Activated naive CD8-positive, alpha-beta T cell treated with anti-CD3 and anti-CD28 coated beads, Interleukin-2, amount 50 U/mL, for 24 hours (primary cell): ENCODE results near the gene GIPC2.
"Not testable (repeated sequence)": the region's sequence is repeated elsewhere in the genome, so short reads cannot be mapped to it uniquely, and the experiment has no call there.

ENCODE experiments used
- ATAC-seq: fragments of 150-1000 bp; cut with Tn5 transposase; one replicate; pipeline ENCODE4 v1.10.0; 2021
- DNase-seq: peaks from one replicate; pipeline ENCODE4 v3.0.0; 2021
- H3K27ac Mint-ChIP-seq: one replicate; pipeline ENCODE4 v1.8.0; 2021; ENCODE audit warnings: mild to moderate bottlenecking, mixed read lengths
- H3K27me3 Mint-ChIP-seq: one replicate; pipeline ENCODE4 v1.8.0; 2021; ENCODE audit warnings: mixed read lengths
- H3K36me3 Mint-ChIP-seq: one replicate; pipeline ENCODE4 v1.8.0; 2021; ENCODE audit warnings: low read depth, mixed read lengths
- H3K4me1 Mint-ChIP-seq: one replicate; pipeline ENCODE4 v1.8.0; 2021; ENCODE audit warnings: mixed read lengths
- H3K4me3 Mint-ChIP-seq: one replicate; pipeline ENCODE4 v1.8.0; 2021; ENCODE audit warnings: mild to moderate bottlenecking, moderate library complexity, mixed read lengths
- H3K9me3 Mint-ChIP-seq: one replicate; pipeline ENCODE4 v1.8.0; 2021; ENCODE audit warnings: mixed read lengths

Gene GIPC2

GRCh38 chr1:78015148-78015547, 30.6 kb upstream of the GIPC2 start:
- peaks cover 2% of the 10 kb centered on the region for H3K4me1 Mint-ChIP-seq
- H3K27ac Mint-ChIP-seq: no peak overlapping the region
- no peak overlapping the region for H3K4me3 Mint-ChIP-seq
- ATAC-seq: no peak
- no peaks in the 10 kb centered on the region for H3K9me3 Mint-ChIP-seq
- DNase-seq: no peak
- H3K27me3 Mint-ChIP-seq: no peaks in the 10 kb centered on the region
- peaks cover 23% of the 10 kb centered on the region for H3K36me3 Mint-ChIP-seq

GRCh38 chr1:78019024-78019423, 26.7 kb upstream of the GIPC2 start:
- Mint-ChIP-seq H3K4me3 (no peak overlapping the region), H3K4me1 (no peaks in the 10 kb centered on the region)

GRCh38 chr1:78021134-78021533, 24.6 kb upstream of the GIPC2 start:
- not testable (repeated sequence) for ATAC-seq, DNase-seq, H3K9me3 Mint-ChIP-seq, H3K27me3 Mint-ChIP-seq, H3K4me3 Mint-ChIP-seq, H3K4me1 Mint-ChIP-seq, H3K36me3 Mint-ChIP-seq, H3K27ac Mint-ChIP-seq

More at GRCh38 chr1:78019024-78019423, 26.7 kb upstream of the GIPC2 start:
- ATAC-seq (no peak), DNase-seq (no peak)
- H3K27ac Mint-ChIP-seq: no peak overlapping the region
- H3K36me3 Mint-ChIP-seq: peaks cover 16% of the 10 kb centered on the region
- peaks cover 5% of the 10 kb centered on the region for H3K9me3 Mint-ChIP-seq
- H3K27me3 Mint-ChIP-seq: no peaks in the 10 kb centered on the region

GRCh38 chr1:78029793-78030192, 16.0 kb upstream of the GIPC2 start:
- Mint-ChIP-seq H3K9me3 (no peaks in the 10 kb centered on the region), H3K4me1 (no peaks in the 10 kb centered on the region), H3K4me3 (no peak overlapping the region), H3K27ac (no peak overlapping the region), H3K27me3 (peaks cover 2% of the 10 kb centered on the region), H3K36me3 (no peaks in the 10 kb centered on the region)
- DNase-seq: no peak
- ATAC-seq: no peak

GRCh38 chr1:78032996-78033796, 12.6 kb upstream of the GIPC2 start:
- no peak for DNase-seq

GRCh38 chr1:78033797-78034172, 12.0 kb upstream of the GIPC2 start:
- Mint-ChIP-seq H3K9me3 (no peaks in the 10 kb centered on the region), H3K4me3 (no peak overlapping the region), H3K36me3 (no peaks in the 10 kb centered on the region), H3K27ac (no peak overlapping the region), H3K27me3 (peaks cover 4% of the 10 kb centered on the region), H3K4me1 (no peaks in the 10 kb centered on the region)
- DNase-seq (no peak), ATAC-seq (no peak)

More at GRCh38 chr1:78032996-78033796, 12.6 kb upstream of the GIPC2 start:
- Mint-ChIP-seq H3K27ac (no peak overlapping the region), H3K4me3 (no peak overlapping the region), H3K4me1 (no peaks in the 10 kb centered on the region), H3K36me3 (no peaks in the 10 kb centered on the region), H3K9me3 (no peaks in the 10 kb centered on the region), H3K27me3 (peaks cover 4% of the 10 kb centered on the region)
- ATAC-seq: no peak

- DNase-seq (no peak), ATAC-seq (no peak)
- H3K36me3 Mint-ChIP-seq: no peaks in the 10 kb centered on the region
- peaks cover 4% of the 10 kb centered on the region for H3K27me3 Mint-ChIP-seq
- no peaks in the 10 kb centered on the region for H3K9me3 Mint-ChIP-seq
- H3K27ac Mint-ChIP-seq: no peak overlapping the region
- no peak overlapping the region for H3K4me3 Mint-ChIP-seq
- H3K4me1 Mint-ChIP-seq: peaks cover 2% of the 10 kb centered on the region
These were observed 10.6 kb upstream of the GIPC2 start for GRCh38 chr1:78035121-78035520.

GRCh38 chr1:78036450-78036849, 9.3 kb upstream of the GIPC2 start:
- ATAC-seq (no peak), DNase-seq (no peak)
- peaks cover 14% of the 10 kb centered on the region for H3K4me1 Mint-ChIP-seq
- H3K9me3 Mint-ChIP-seq: peaks cover 3% of the 10 kb centered on the region
- H3K36me3 Mint-ChIP-seq: no peaks in the 10 kb centered on the region
- H3K27ac Mint-ChIP-seq: no peak overlapping the region
- no peak overlapping the region for H3K4me3 Mint-ChIP-seq
- peaks cover 4% of the 10 kb centered on the region for H3K27me3 Mint-ChIP-seq

GRCh38 chr1:78038071-78038470, 7.7 kb upstream of the GIPC2 start:
- Mint-ChIP-seq H3K4me1 (peaks cover 14% of the 10 kb centered on the region), H3K27ac (no peak overlapping the region), H3K27me3 (peaks cover 4% of the 10 kb centered on the region), H3K4me3 (no peak overlapping the region), H3K36me3 (no peaks in the 10 kb centered on the region), H3K9me3 (peaks cover 3% of the 10 kb centered on the region)
- no peak for ATAC-seq
- DNase-seq: no peak

- no peak overlapping the region for H3K27ac Mint-ChIP-seq
- no peaks in the 10 kb centered on the region for H3K36me3 Mint-ChIP-seq
These were observed 7.3 kb upstream of the GIPC2 start for GRCh38 chr1:78038491-78038939.

GRCh38 chr1:78040484-78041089, 5.2 kb upstream of the GIPC2 start:
- H3K27ac Mint-ChIP-seq: peak overlapping the region; percentile 13
- no peak for DNase-seq
- peaks cover 3% of the 10 kb centered on the region for H3K9me3 Mint-ChIP-seq
- peak; percentile 72 for ATAC-seq
- H3K27me3 Mint-ChIP-seq: peaks cover 22% of the 10 kb centered on the region
- H3K36me3 Mint-ChIP-seq: no peaks in the 10 kb centered on the region
- peaks cover 25% of the 10 kb centered on the region for H3K4me1 Mint-ChIP-seq
- peak overlapping the region; percentile 28 for H3K4me3 Mint-ChIP-seq

More at GRCh38 chr1:78038491-78038939, 7.3 kb upstream of the GIPC2 start:
- no peak for DNase-seq
- Mint-ChIP-seq H3K4me3 (no peak overlapping the region), H3K9me3 (peaks cover 3% of the 10 kb centered on the region), H3K27me3 (peaks cover 7% of the 10 kb centered on the region), H3K4me1 (peaks cover 14% of the 10 kb centered on the region)
- no peak for ATAC-seq

GRCh38 chr1:78043436-78043835, 2.3 kb upstream of the GIPC2 start:
- no peak for DNase-seq
- H3K9me3 Mint-ChIP-seq: peaks cover 3% of the 10 kb centered on the region
- peaks cover 35% of the 10 kb centered on the region for H3K27me3 Mint-ChIP-seq
- H3K4me1 Mint-ChIP-seq: peaks cover 48% of the 10 kb centered on the region
- no peak for ATAC-seq
- H3K36me3 Mint-ChIP-seq: no peaks in the 10 kb centered on the region
- no peak overlapping the region for H3K27ac Mint-ChIP-seq
- no peak overlapping the region for H3K4me3 Mint-ChIP-seq

GRCh38 chr1:78044796-78045562, 787 bp upstream of the GIPC2 start:
- peak overlapping the region; percentile 63 for H3K27ac Mint-ChIP-seq

GRCh38 chr1:78045563-78045925, 222 bp upstream of the GIPC2 start:
- H3K36me3 Mint-ChIP-seq: no peaks in the 10 kb centered on the region
- peaks cover under 1% of the 10 kb centered on the region for H3K9me3 Mint-ChIP-seq
- H3K4me3 Mint-ChIP-seq: peak overlapping the region; percentile 66
- H3K4me1 Mint-ChIP-seq: peaks cover 52% of the 10 kb centered on the region
- DNase-seq (no peak), ATAC-seq (no peak)
- H3K27ac Mint-ChIP-seq: peak overlapping the region; percentile 63
- H3K27me3 Mint-ChIP-seq: peaks cover 39% of the 10 kb centered on the region

More at GRCh38 chr1:78044796-78045562, 787 bp upstream of the GIPC2 start:
- Mint-ChIP-seq H3K27me3 (peaks cover 37% of the 10 kb centered on the region), H3K4me3 (peak overlapping the region; percentile 66), H3K4me1 (peaks cover 57% of the 10 kb centered on the region), H3K9me3 (peaks cover 3% of the 10 kb centered on the region), H3K36me3 (no peaks in the 10 kb centered on the region)
- ATAC-seq (no peak), DNase-seq (no peak)
